Measurements from ENCODE around the gene TAF6L. TPM values are rescaled to one million over a fixed set of nuclear protein-coding genes. Genes with fewer than 3 reads are reported as not detected.

The TAF6L gene
- total and polyA plus RNA-seq, 12 donors: 10.8 to 98.1 (median 26.0) TPM

DNA sequence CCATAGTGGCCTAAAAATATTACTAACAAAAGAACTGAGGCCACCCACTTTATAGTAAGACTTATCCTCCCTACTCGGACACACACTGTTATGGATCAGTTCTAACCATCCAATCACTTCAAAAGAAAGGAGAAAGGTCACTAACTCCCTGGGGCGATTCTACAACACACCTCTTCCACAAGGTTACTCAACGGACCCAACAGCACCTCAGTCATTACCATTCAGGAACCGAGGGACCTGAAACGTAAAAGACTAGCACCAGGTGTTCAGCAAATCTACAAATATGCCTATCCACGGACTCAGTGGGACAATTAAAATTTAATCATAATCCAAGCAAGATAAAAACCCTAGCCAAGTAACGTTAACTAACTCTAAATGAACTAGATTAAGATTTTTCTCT, 45.5 kb upstream of the TAF6L start:
- Histone ChIP-seq H3K9me3 (replicated peaks in 1 of 3) (no peaks in the 10 kb centered on the region), H3K27me3 (no peaks in the 10 kb centered on the region), H3K4me1 (replicated peaks in 1 of 2) (peaks cover 22 to 40% of the 10 kb centered on the region in 2 donors), H3K27ac (peak overlapping the region in 4 of 5 donors; percentile 95 to 100 (median 96)), H3K4me3 (peak overlapping the region in 3 of 4 donors; percentile 7 to 79 (median 77)), H3K36me3 (replicated peaks in 1 of 2) (peaks cover 0 to 35% of the 10 kb centered on the region in 2 donors)
- WGBS, 4 donors: 0 to 1% (median 1%) methylated on average over 7 of the region's 7 CpGs
- intact Hi-C loops (cut with DNase I): no loop called here
- TF ChIP-seq, protein P1, sequence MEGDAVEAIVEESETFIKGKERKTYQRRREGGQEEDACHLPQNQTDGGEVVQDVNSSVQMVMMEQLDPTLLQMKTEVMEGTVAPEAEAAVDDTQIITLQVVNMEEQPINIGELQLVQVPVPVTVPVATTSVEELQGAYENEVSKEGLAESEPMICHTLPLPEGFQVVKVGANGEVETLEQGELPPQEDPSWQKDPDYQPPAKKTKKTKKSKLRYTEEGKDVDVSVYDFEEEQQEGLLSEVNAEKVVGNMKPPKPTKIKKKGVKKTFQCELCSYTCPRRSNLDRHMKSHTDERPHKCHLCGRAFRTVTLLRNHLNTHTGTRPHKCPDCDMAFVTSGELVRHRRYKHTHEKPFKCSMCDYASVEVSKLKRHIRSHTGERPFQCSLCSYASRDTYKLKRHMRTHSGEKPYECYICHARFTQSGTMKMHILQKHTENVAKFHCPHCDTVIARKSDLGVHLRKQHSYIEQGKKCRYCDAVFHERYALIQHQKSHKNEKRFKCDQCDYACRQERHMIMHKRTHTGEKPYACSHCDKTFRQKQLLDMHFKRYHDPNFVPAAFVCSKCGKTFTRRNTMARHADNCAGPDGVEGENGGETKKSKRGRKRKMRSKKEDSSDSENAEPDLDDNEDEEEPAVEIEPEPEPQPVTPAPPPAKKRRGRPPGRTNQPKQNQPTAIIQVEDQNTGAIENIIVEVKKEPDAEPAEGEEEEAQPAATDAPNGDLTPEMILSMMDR (IDR thresholded peaks at IDR 0.05): no peak
- TF ChIP-seq POLR2A (IDR thresholded peaks at IDR 0.05): no peak
- DNase-seq: peak in 1 of 7 donors; percentile 45

DNA sequence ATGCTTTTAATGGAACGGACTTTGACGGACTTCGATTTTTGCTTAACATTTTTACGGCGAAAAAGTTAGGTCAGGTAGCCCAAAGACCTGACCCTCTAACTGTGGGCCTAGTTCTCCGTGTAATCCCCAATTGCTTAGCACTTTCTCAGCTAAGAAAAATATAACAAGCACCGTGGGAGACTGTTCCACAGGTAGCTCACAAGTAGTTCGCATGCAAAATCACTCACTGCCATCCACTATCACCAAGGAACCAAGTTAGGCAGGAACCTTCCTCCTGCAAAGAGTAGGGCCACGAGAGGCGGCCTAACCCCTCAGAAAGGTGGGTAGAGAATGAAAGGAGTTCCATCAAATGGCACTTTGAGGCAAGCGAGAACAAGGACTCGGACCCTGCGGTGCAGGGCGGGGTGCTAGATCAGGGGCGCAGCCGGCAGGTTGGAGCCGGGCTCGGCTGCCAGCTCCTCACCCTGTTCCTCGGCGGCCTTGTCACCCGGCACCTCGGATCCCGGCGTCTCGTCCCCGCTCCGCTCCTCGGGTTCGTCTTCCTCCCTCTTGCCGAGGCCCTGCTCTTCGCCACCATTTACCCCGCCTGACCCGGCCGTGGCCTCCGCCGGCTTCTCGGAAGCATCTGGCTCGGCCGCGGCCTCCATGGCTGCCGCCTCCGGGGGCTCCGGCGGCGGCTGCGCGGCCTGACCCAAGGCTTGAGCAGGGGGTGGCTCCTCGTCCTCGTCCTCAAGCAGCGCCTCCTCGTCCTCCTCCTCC, 44.9 kb upstream of the TAF6L start:
- peak overlapping the region; percentile 95 to 100 (median 96) for H3K27ac ChIP-seq
- H3K4me1 ChIP-seq (replicated peaks in 1 of 2): peaks cover 22 to 47% of the 10 kb centered on the region in 2 donors
- peaks cover 0 to 33% of the 10 kb centered on the region in 2 donors for H3K36me3 ChIP-seq (replicated peaks in 1 of 2)
- no peaks in the 10 kb centered on the region for H3K27me3 ChIP-seq
- peak in 2 of 7 donors; percentile 20 to 40 for DNase-seq
- peak overlapping the region; percentile 7 to 79 (median 56) for H3K4me3 ChIP-seq
- TF ChIP-seq POLR2A (IDR thresholded peaks at IDR 0.05): no peak
- TF ChIP-seq, protein P1 (IDR thresholded peaks at IDR 0.05): no peak
- intact Hi-C loops (cut with DNase I): no loop called here
- no peaks in the 10 kb centered on the region for H3K9me3 ChIP-seq (replicated peaks in 1 of 3)
- WGBS, 4 donors: 0% methylated on average over 8 to 51 of the region's 51 CpGs

DNA sequence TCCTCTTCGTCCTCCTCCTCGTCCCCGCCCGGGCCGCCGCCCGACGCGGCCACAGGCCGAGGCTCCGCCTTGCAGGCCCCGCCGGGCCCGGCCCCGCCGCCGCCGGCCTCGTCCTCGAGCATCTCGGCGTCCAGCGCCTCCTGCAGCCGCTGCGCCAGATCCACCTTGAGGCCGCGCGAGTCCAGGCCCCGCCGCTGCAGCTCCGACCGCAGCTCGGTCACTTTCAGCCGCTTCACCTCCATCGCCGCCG, 44.4 kb upstream of the TAF6L start:
- TF ChIP-seq, protein P1 (IDR thresholded peaks at IDR 0.05): no peak
- TF ChIP-seq POLR2A (IDR thresholded peaks at IDR 0.05): no peak
- peak overlapping the region; percentile 0 to 79 (median 60) for H3K4me3 ChIP-seq
- 0% methylated on average over 3 to 37 of the region's 37 CpGs; no CpG with 5 or more reads in 1 of the 4 donors for WGBS, 4 donors
- intact Hi-C loops (cut with DNase I): no loop called here
- DNase-seq: no peak
- H3K4me1 ChIP-seq (replicated peaks in 1 of 2): peaks cover 22 to 47% of the 10 kb centered on the region in 2 donors
- no peaks in the 10 kb centered on the region for H3K9me3 ChIP-seq (replicated peaks in 1 of 3)
- H3K27me3 ChIP-seq: no peaks in the 10 kb centered on the region
- peak overlapping the region; percentile 95 to 100 (median 96) for H3K27ac ChIP-seq
- H3K36me3 ChIP-seq (replicated peaks in 1 of 2): peaks cover 0 to 31% of the 10 kb centered on the region in 2 donors

DNA sequence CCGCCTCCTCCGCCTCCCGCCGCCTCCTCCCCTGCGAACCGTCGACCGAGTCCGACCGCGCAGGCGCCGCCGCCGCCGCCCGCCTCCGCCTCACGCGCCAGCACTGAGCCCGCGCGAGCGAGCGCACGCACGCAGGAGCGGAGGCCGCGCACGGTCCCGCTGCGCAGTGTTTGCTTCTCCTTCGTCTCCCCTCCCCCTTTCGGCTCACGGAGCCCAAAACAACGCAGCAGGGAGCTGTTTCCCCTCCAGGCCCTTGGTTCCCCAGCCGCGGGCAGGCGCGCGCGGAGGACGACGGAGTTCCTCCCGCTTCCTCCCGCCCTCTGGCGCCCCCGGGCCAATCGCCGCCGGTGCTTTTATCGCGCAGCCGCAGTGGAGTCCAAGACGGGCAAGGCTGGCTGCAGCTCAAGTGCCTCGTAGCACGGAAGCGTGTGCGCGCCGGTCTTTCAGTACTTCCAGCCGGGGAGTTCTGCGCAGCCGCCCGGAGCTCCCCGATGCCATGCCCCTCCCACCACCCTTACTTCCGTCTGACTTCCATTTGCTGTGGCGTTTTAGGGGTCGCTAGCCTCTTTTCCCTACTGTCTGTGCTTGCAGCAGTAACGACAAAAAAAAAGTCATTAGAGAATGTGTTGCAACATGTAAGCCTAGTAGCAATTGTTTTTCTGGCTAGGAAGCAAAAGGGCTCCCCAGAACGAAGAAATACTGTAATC, 43.9 kb upstream of the TAF6L start, which contains the start of gene HNRNPUL2:
Gene HNRNPUL2 (minus strand): TSS at position 293 of the 707 bp plus-strand sequence. CDS start 301 bp downstream, outside the sequence.
- Histone ChIP-seq H3K36me3 (replicated peaks in 1 of 2) (peaks cover 0 to 26% of the 10 kb centered on the region in 2 donors), H3K9me3 (replicated peaks in 1 of 3) (no peaks in the 10 kb centered on the region), H3K27me3 (no peaks in the 10 kb centered on the region), H3K27ac (peak within 1 kb of the TSS; percentile 95 to 100 (median 96)), H3K4me3 (peak within 1 kb of the TSS; percentile 35 to 79 (median 60)), H3K4me1 (replicated peaks in 1 of 2) (peaks cover 22 to 47% of the 10 kb centered on the region in 2 donors)
- peak; percentile 97 to 99 (median 98) for DNase-seq
- TF ChIP-seq POLR2A (IDR thresholded peaks at IDR 0.05): peak; percentile 83 to 95
- TF ChIP-seq, protein P1 (IDR thresholded peaks at IDR 0.05): peak in 1 of 6 experiments; percentile 3
- intact Hi-C loops (cut with DNase I): no loop called here
- WGBS, 4 donors: 0 to 1% (median 0%) methylated on average over 15 to 72 of the region's 72 CpGs
